K562 (cell line): ENCODE results near the gene SGMS1. TPM values are rescaled to one million over a fixed set of nuclear protein-coding genes. Genes with fewer than 3 reads are reported as not detected.

Source experiments
- ATAC-seq: fragments of 200-7000 bp; cut with Tn5 transposase; 3 replicates; pipeline ENCODE4 v1.9.1; 2020; ENCODE audit warnings: moderate library complexity
- BruUV-seq: library from RNA; stranded (reverse); fragments of 400-500 nt; replicated peaks from 2 replicates; lab custom pipeline; 2021; lab: Mats Ljungman, UMichigan
- CTCF ChIA-PET: fragments of 300-600 bp; formaldehyde crosslinking; extraction: SDS; loops from one replicate; lab custom pipeline; 2021; ENCODE audit warnings: low intra/inter-chr PET ratio; lab: Yijun Ruan, JAX
- POLR2A ChIA-PET: fragments of 300-600, 350-650 bp; sonication (Branson Sonifier 250); formaldehyde crosslinking; extraction: SDS; loops from one replicate; lab custom pipeline; 2021; ENCODE audit warnings: antibody characterized with exemption, inconsistent platforms; lab: Yijun Ruan, JAX
- DNase-seq, 4 experiments: peaks; one replicate each; pipeline versions ENCODE4 v3.0.0 to v3.0.0-alpha.2; 2011 to 2018; ENCODE audit warnings: low spot score in 3 of 4, mixed read lengths in 3 of 4; ENCODE audit errors: extremely low read depth in 1 of 4
- FAIRE-seq: peaks from 2 replicates; lab custom pipeline; 2011; peaks lifted over from hg19 to GRCh38; lab: Jason Lieb, UNC
- H2AFZ ChIP-seq: 2 replicates; pipeline ENCODE4 v1.6.0; 2011; ENCODE audit warnings: low read depth, low read length, control low read depth, inconsistent platforms
- H3K27ac ChIP-seq: fragments of 200-600 bp; 3 replicates; pipeline ENCODE4 v1.8.0; 2011; ENCODE audit warnings: low read depth, mild to moderate bottlenecking, control low read depth, inconsistent platforms, low read length, moderate library complexity, mixed read lengths; ENCODE audit errors: extremely low read depth
- H3K27me3 ChIP-seq, 2 experiments: fragments of 300-600 bp in 1 of 2; 2 replicates in 1 of 2; 3 replicates in 1 of 2; pipeline versions ENCODE4 v1.6.0 to v1.8.0; 2011; ENCODE audit warnings: inconsistent platforms in 2 of 2, low read length in 2 of 2, mild to moderate bottlenecking in 1 of 2, mixed read lengths in 1 of 2, moderate library complexity in 1 of 2; ENCODE audit not compliant: control insufficient read depth in 2 of 2, insufficient read depth in 2 of 2
- H3K36me3 ChIP-seq: fragments of 300-600 bp; 3 replicates; pipeline ENCODE4 v1.8.0; 2011; ENCODE audit warnings: mild to moderate bottlenecking, low read length, inconsistent platforms; ENCODE audit not compliant: control insufficient read depth, insufficient read depth
- H3K4me1 ChIP-seq, 2 experiments: fragments of 200-600 bp in 1 of 2; replicated peaks in 1 of 2; 2 replicates in 1 of 2; 3 replicates in 1 of 2; pipeline versions ENCODE4 v1.5.1 to v1.8.0; 2011; ENCODE audit warnings: inconsistent platforms in 2 of 2, low read length in 2 of 2, mild to moderate bottlenecking in 1 of 2, mixed read lengths in 1 of 2, moderate library complexity in 1 of 2; ENCODE audit not compliant: control insufficient read depth in 2 of 2, insufficient read depth in 2 of 2
- H3K4me2 ChIP-seq: 2 replicates; pipeline ENCODE4 v1.6.1; 2011; ENCODE audit warnings: low read length, control low read depth, inconsistent platforms, mixed read lengths; ENCODE audit not compliant: insufficient read depth
- H3K4me3 ChIP-seq: fragments of 200-600 bp; sonication (generic), shearing (Covaris generic); 2 replicates; pipeline ENCODE4 v1.5.1; 2016; ENCODE audit warnings: control low read depth, inconsistent platforms
- H3K79me2 ChIP-seq: fragments of 200-600 bp; 3 replicates; pipeline ENCODE4 v1.8.0; 2011; ENCODE audit warnings: low read length, inconsistent platforms; ENCODE audit not compliant: control insufficient read depth, insufficient read depth
- H3K9ac ChIP-seq, 2 experiments: 2 replicates each; pipeline versions ENCODE4 v1.6.0 to v1.6.1; 2011; ENCODE audit warnings: low read depth in 2 of 2, low read length in 2 of 2, control low read depth in 1 of 2, inconsistent platforms in 1 of 2, mild to moderate bottlenecking in 1 of 2, mixed read lengths in 1 of 2; ENCODE audit not compliant: insufficient read depth in 1 of 2
- H3K9me1 ChIP-seq: one replicate; pipeline ENCODE4 v1.6.0; 2011; ENCODE audit warnings: inconsistent platforms, mild to moderate bottlenecking, low read length, moderate library complexity; ENCODE audit not compliant: control insufficient read depth, insufficient read depth
- H3K9me3 ChIP-seq: replicated peaks from 2 replicates; pipeline ENCODE4 v1.5.1; 2011; ENCODE audit warnings: low read depth, low read length, inconsistent platforms; ENCODE audit not compliant: control insufficient read depth, insufficient read depth
- H4K20me1 ChIP-seq: replicated peaks from 2 replicates; pipeline ENCODE4 v1.6.1; 2011; ENCODE audit warnings: low read length, inconsistent platforms, mixed read lengths; ENCODE audit not compliant: control insufficient read depth, insufficient read depth
- ATF7 ChIP-seq: fragments of 450-650 bp; IDR thresholded peaks from 2 replicates; pipeline ENCODE4 v1.7.1; 2014; ENCODE audit warnings: mild to moderate bottlenecking, moderate library complexity
- CHD2 ChIP-seq: IDR thresholded peaks from 2 replicates; pipeline ENCODE4 v1.6.1; 2011; ENCODE audit warnings: low read depth, low read length
- KLF16 ChIP-seq: IDR thresholded peaks from 2 replicates; pipeline ENCODE4 v1.6.1; 2016; ENCODE audit warnings: antibody characterized with exemption
- RERE ChIP-seq: sonication (generic); formaldehyde crosslinking; IDR thresholded peaks from 2 replicates; pipeline ENCODE4 v1.8.0; 2023; ENCODE audit warnings: missing genetic modification reagents, mild to moderate bottlenecking, borderline replicate concordance
- RNF2 ChIP-seq: sonication (generic); IDR thresholded peaks from 2 replicates; pipeline ENCODE4 v1.6.1; 2016
- SMAD2 ChIP-seq: fragments of 150-350 bp; IDR thresholded peaks from 2 replicates; pipeline ENCODE4 v1.6.1; 2014; ENCODE audit warnings: low read depth, mild to moderate bottlenecking, low read length
- SMARCB1 ChIP-seq: IDR thresholded peaks from 2 replicates; pipeline ENCODE4 v1.6.1; 2011; ENCODE audit warnings: improper control_type of control experiment, low read depth; ENCODE audit not compliant: insufficient read length
- SMARCC2 ChIP-seq: fragments of 450-650 bp; IDR thresholded peaks from 2 replicates; pipeline ENCODE4 v1.6.1; 2017; ENCODE audit warnings: antibody characterized with exemption, moderate library complexity, mild to moderate bottlenecking, low read depth
- TOE1 ChIP-seq, 2 experiments: fragments of 450-650 bp in 1 of 2; sonication (generic) in 1 of 2; formaldehyde crosslinking in 1 of 2; IDR thresholded peaks; 2 replicates each; pipeline versions ENCODE4 v1.7.1 to v1.8.0; 2016 to 2022; ENCODE audit warnings: borderline replicate concordance in 2 of 2, mild to moderate bottlenecking in 2 of 2, antibody characterized with exemption in 1 of 2, inconsistent platforms in 1 of 2, low read depth in 1 of 2, missing genetic modification reagents in 1 of 2, moderate library complexity in 1 of 2
- ZC3H4 ChIP-seq: sonication (generic); formaldehyde crosslinking; IDR thresholded peaks from 2 replicates; pipeline ENCODE4 v1.9.0; 2021; ENCODE audit warnings: missing genetic modification reagents, borderline replicate concordance
- ZFP36 ChIP-seq: fragments of 150-350 bp; IDR thresholded peaks from 2 replicates; pipeline ENCODE4 v1.6.1; 2018; ENCODE audit warnings: low read length, low read depth; ENCODE audit not compliant: partially characterized antibody
- ZNF133 ChIP-seq: fragments of 250-450 bp; sonication (Bioruptor Pico); IDR thresholded peaks from 2 replicates; pipeline ENCODE4 v1.4.0; 2020; ENCODE audit warnings: mild to moderate bottlenecking
- WGBS: fragments of 100-300 bp; shearing (Covaris generic); methylation state at CpG from one replicate; pipeline ENCODE4 v1.1.6; 2016; ENCODE audit warnings: low coverage, mixed read lengths; ENCODE audit not compliant: insufficient coverage; ENCODE audit errors: missing lambda C conversion rate; 5-methylcytosine and 5-hydroxymethylcytosine counted together
- in situ Hi-C: fragments of 300-500 bp; cut with MboI; formaldehyde crosslinking; loops from 4 replicates; pipeline ENCODE4 v1.15.0; 2018; ENCODE audit warnings: inconsistent platforms, mixed read lengths
- intact Hi-C: fragments of 100-400 bp; cut with micrococcal nuclease; formaldehyde crosslinking; loops from 2 replicates; pipeline ENCODE4 v1.14.2; 2022
- polyA plus RNA-seq, 8 experiments: library from polyadenylated mRNA; depleted of rRNA in 4 of 8; stranded (reverse) in 5 of 8; unstranded in 3 of 8; fragments of >200 nt; fragmentation: Nextera tagmentation in 2 of 8; fragmentation: Illumina TruSeq in 1 of 8; extraction: Ambion mirVana in 2 of 8; extraction: Trizol in 1 of 8; gene quantifications; 2 replicates each; pipeline versions ENCODE4 v1.2.1 to v1.2.3, GENCODE V29; 2011 to 2014; ENCODE audit warnings: inconsistent platforms in 1 of 8, missing spikeins in 1 of 8
- total RNA-seq, 7 experiments: library from RNA; depleted of rRNA in 6 of 7; stranded (reverse); fragments of >200 nt in 6 of 7; fragmentation: Illumina TruSeq in 2 of 7; extraction: Trizol in 2 of 7; gene quantifications; 2 replicates each; pipeline versions ENCODE4 v1.2.1 to v1.2.3, GENCODE V29; 2011 to 2021; ENCODE audit warnings: low replicate concordance in 1 of 7

SGMS1 gene
- total and polyA plus RNA-seq, 9 of the 15 experiments (the other 6 are each of a cell fraction or from before 2014, with no cell fraction given): 22.6 to 232 (median 82.2) TPM

- no peaks in the 10 kb centered on the region for H3K9me1 ChIP-seq
- WGBS: 1% methylated on average over 7 of the region's 7 CpGs
- no peaks in the 10 kb centered on the region for H4K20me1 ChIP-seq
- H3K4me1 ChIP-seq: peaks cover 47 to 91% of the 10 kb centered on the region in 2 experiments
- peak overlapping the region in 1 of 2 experiments; percentile 86; a peak in 2 of 4 replicates for H3K9ac ChIP-seq
- DNase-seq: peak; percentile 65 to 96 (median 78)
- ATAC-seq: peak; percentile 92
- H3K36me3 ChIP-seq: no peaks in the 10 kb centered on the region; the same call in 1 of the 3 replicates
- no TSS peak for BruUV-seq
- no peaks in the 10 kb centered on the region for H3K9me3 ChIP-seq
- in situ Hi-C loops (no loop called here), intact Hi-C loops (loop anchor here (1.0 to 2.0 kb wide), 2 partner anchors 13 to 45 kb away; partner anchors contain the start of gene SGMS1)
- FAIRE-seq: peak; percentile 99
- peak overlapping the region; percentile 48 for H2AFZ ChIP-seq
- H3K79me2 ChIP-seq: peaks cover 94% of the 10 kb centered on the region
- POLR2A ChIA-PET: interaction anchor here (0.6 to 5.5 kb wide), 22 partner anchors 10 to 1495 kb away, joined by 3 to 67 read pairs (median 4); no protein-coding TSS in a partner anchor
- H3K4me3 ChIP-seq: peak overlapping the region; percentile 24; the same call in 1 of the 2 replicates
- CTCF ChIA-PET: no interaction called here
- H3K27ac ChIP-seq: peak overlapping the region; percentile 97
- peak overlapping the region; percentile 85 for H3K4me2 ChIP-seq
- no peaks in the 10 kb centered on the region for H3K27me3 ChIP-seq
- peak; percentile 82; the same call in 1 of the 2 replicates for TF ChIP-seq KLF16
- no peak for TF ChIP-seq SMAD2
- no peak for TF ChIP-seq ZC3H4
- no peak for TF ChIP-seq RERE (CRISPR knock-in tag)
- TF ChIP-seq ZFP36: no peak
- TF ChIP-seq ATF7: peak; percentile 90
- peak; percentile 61 for TF ChIP-seq SMARCB1
- no peak for TF ChIP-seq ZNF133 (CRISPR knock-in tag)
- peak; percentile 94 for TF ChIP-seq RNF2
- TF ChIP-seq CHD2: no peak
- TF ChIP-seq TOE1 (IDR thresholded peaks at IDR 0.05; ENCODE audit: borderline replicate concordance): peak; percentile 68; the same call in 1 of the 2 replicates
- no peak for TF ChIP-seq TOE1 (CRISPR knock-in tag; IDR thresholded peaks at IDR 0.05; ENCODE audit: borderline replicate concordance, low read depth)
- TF ChIP-seq SMARCC2: peak; percentile 98
Observed at GRCh38 chr10:50577681-50578350, 45.9 kb downstream of the SGMS1 start.
